GM18867 (cell line): ENCODE measurements around the gene LILRB2.
"Not testable (repeated sequence)": the region's sequence is repeated elsewhere in the genome, so short reads cannot be mapped to it uniquely, and the experiment has no call there.

Experiments used
- ATAC-seq: cut with Tn5 transposase; IDR thresholded peaks from one replicate; pipeline ENCODE4 v1.9.1; 2021; ENCODE audit warnings: mild to moderate bottlenecking, moderate library complexity; ENCODE audit not compliant: unreplicated experiment

The LILRB2 gene

GRCh38 chr19:54281007-54281728 lies at the start of gene LILRB2:
LILRB2 (minus strand) TSS chr19:54281110; CDS start chr19:54280496, 614 bp downstream.
- ATAC-seq = no peak

GRCh38 chr19:54329476-54330165 lies 48.7 kb upstream of the LILRB2 start:
- no peak for ATAC-seq

DNA sequence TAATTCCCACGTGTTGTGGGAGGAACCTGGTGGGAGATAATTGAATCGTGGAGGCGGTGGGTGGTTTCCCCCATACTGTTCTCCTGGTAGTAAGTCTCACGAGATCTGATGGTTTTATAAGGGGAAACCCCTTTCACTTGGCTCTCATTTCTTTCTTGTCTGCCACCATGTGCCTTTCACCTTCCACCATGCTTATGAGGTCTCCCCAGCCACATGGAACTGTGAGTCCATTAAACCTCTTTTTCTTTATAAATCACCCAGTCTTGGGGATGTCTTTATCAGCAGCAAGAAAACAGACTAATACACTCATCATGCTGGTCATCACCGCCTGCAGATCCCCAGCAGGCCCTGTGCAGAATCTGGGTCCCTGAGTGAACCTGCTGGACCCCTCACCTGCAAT lies 47.9 kb upstream of the LILRB2 start:
- ATAC-seq = not testable (repeated sequence)

DNA sequence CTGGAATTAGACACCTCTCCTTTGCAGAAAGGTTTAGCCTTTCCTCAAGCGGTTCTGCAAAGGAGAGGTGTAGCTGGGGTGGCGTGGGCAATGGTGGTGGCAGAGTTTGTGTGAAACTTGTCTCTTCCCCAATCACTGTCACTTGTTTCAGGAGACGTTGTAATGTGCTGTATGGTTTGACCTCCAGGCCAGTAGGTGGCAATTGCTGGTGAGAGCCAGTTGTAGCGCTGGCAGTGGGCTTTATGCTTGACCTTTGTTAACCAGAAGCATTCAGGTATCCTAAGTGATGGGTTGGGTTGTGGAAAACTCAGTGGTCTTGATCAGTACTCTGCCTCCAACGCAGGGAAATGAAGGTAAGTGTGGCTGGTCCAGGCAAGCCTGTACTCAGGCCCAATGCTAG lies 44.7 kb upstream of the LILRB2 start:
- no peak for ATAC-seq

DNA sequence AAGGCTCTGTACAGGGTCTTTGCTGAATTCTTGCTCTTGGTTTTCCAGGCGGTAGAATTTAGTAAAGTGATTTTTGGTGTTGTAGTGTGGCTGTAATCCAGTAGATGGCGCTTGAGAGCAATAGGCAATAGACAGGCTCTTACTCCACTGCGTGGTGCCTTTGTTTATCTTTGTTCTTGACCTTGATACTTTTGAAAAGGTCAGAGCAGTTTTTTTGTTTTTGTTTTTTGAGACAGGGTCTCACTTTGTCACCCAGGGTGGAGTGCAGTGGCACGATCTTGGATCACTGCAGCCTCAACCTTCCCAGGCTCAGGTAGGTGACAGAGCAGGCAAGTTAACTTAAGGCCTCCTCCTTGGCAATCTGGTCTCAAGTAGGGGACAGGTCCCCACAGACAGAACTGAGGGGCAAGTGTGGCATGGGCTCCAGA lies 44.3 kb upstream of the LILRB2 start:
- ATAC-seq = no peak

DNA sequence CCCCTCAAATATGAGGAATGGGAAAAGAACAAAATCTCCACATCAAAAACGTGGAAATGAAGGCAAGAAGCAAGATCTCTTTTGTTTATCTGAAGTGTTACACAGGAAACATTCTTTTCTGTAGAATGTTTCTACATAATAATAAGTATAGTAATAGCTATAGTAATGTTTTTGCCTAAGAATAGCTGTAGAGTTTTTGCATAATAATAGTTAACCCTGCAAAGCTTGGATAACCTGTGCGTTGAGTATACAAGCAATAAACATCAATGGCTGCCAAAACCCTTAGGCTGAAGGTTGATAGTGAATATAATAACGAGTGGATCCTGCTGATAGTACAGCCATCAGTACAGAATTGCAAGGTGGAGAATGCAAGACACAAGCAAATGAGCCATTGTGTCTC lies 43.2 kb upstream of the LILRB2 start:
- no peak for ATAC-seq

- not testable (repeated sequence) for ATAC-seq
Measured at GRCh38 chr19:54322934-54323333, 42.0 kb upstream of the LILRB2 start.

- ATAC-seq = not testable (repeated sequence)
Measured at GRCh38 chr19:54322295-54322694, 41.4 kb upstream of the LILRB2 start.

DNA sequence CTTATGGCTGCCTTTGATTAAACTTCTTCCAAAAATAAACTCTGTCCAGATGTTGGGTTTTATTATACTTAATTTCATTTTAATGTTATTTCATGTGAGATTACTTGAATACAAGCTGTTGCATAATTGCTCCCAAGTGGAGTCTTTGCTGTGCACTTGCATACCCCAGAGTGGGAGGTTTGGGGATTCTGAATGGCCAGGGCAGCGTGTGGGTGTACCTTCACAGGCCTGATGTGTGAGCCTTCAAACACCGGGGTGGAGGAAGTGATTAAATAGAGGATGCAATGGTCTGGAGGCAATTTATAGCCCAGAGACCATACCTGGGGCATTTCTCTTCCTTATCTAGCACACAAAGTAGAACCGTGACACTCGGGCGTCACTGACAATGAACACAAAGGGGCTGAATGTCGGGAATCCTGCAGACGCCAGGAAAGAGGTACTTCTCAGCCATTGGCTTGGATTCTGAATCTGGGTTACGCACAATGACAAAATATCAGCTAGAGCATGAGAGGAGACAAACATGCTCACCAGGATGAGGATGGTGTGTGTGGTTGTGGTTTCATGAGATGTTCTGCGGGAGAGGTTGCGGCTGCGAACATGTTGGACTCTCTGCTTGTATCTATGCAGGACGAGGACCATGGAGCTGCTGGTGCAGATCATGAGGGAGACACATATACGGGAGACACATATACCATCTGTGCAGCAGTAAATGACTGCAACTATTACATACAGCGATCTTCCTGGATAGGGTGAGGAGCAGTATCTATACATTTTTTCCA lies 39.2 kb upstream of the LILRB2 start:
- ATAC-seq = no peak

- ATAC-seq = no peak
Measured at GRCh38 chr19:54319049-54319448, 38.1 kb upstream of the LILRB2 start.

- ATAC-seq = no peak
Measured at GRCh38 chr19:54317965-54318240, 37.0 kb upstream of the LILRB2 start.

GRCh38 chr19:54317108-54317964 lies 36.4 kb upstream of the LILRB2 start:
- no peak for ATAC-seq

DNA sequence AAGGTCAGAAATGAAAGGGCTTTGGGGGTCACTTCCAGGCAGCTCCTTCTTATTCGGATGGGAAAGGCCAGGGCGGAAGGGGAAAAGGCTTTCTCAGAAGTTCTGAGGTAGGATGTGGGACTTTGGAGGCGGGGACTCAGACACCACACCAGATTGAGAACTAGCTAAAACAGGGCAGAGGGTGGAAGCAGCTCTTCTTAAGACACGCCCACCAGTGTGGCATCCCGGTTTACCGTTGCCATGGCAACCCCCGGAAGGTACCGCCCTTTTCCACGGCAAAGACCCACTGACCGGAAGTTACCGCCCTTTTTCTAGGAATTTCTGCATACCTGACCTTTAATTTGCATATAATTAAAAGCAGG lies 35.8 kb upstream of the LILRB2 start:
- ATAC-seq = no peak

DNA sequence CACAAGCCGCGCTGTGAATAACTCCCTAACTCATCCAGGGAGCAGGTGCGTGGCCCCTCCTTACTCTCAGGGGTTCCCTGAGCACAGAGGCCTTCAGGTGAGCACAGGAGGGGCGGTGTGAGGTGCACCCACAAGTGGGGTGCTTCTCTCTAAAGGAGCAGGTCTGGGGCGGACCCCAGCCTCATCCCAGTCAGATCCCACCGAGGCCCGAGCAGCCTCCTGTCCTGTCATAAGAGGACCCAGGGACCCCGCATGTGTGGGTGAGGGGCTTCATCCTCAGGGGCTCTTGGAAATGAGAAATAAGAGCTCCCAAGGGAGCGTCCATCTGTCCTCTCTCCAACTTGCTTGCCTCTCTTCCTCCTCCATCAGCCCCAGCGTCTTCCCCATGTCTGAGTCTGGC lies 35.0 kb upstream of the LILRB2 start:
- ATAC-seq = no peak

- no peak for ATAC-seq
Measured at GRCh38 chr19:54312436-54313377, 31.8 kb upstream of the LILRB2 start, which contains the start of gene LILRA5. LILRA5 (minus strand) TSS chr19:54313166; CDS start chr19:54313019, 147 bp downstream.

- no peak for ATAC-seq
Measured at GRCh38 chr19:54312011-54312410, 31.1 kb upstream of the LILRB2 start.

DNA sequence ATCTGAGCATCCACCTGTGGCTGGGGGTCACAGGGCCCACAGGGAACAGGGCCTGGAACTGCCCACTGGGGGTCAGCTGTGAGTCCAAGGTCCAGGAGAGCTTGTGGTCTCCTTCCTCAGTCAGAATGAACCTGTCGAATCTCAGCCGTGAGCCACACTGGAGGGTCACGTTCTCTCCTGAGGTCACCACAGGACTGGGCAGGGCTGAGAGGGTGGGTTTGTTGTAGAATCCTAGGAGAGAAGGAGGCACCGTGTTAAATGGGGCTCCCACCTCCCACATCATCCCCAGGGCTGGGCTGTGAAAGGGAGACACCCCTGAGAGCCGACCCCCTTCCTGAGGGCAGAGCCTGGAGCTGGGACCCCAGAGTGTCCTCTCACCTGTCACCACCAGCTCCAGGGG lies 30.6 kb upstream of the LILRB2 start:
- ATAC-seq = no peak

DNA sequence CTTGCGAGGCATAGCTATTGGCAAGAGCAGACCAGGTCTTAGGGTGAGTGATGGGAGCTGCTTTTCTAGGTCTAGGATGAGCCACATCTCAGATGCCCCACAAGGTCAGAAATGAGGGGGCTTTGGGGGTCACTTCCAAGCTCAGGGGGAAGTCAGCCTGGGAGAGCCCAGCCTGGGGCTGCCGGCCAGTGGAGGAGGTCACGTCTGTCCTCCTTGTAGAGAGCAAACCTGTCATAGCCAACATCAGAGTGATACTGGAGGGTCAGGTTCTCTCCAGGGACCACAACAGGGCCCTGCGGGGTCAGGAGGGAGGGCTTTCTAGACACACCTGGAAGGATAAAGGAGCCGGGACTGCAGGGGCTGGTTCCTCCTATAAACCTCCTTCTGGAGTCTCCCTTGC lies 29.6 kb upstream of the LILRB2 start:
- ATAC-seq = no peak

DNA sequence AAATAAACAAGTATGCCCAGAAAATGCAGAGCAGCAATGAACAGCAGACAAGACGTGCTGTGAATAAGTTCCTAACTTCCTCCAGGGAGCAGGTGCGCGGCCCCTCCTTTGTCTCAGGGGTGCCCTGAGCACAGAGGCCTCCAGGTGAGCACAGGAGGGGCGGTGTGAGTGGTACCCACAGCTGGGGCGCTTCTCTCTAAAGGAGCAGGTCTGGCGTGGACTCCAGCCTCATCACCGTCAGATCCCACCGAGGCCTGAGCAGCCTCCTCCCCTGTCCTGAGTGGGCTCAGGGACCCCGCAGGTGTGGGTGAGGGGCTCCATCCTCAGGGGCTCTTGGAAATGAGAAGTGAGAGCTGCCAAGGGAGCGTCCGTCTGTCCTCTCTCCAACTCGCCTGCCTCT lies 28.9 kb upstream of the LILRB2 start:
- no peak for ATAC-seq
